A549 (cell line): ENCODE measurements around the gene IFT43. TPM values are rescaled to one million over a fixed set of nuclear protein-coding genes. Genes with fewer than 3 reads are reported as not detected.

Experiments
- ATAC-seq, 2 experiments: fragments of 200-7000 bp in 1 of 2; fragments of >200 bp in 1 of 2; cut with Nextera tagmentation in 1 of 2; cut with Tn5 transposase in 1 of 2; 3 replicates each; pipeline versions ENCODE4 v1.8.0 to v1.9.1; 2018 to 2020; ENCODE audit warnings: mild to moderate bottlenecking in 1 of 2, moderate library complexity in 1 of 2
- CTCF ChIA-PET: fragments of 300-600 bp; sonication (Branson Sonifier 250); formaldehyde crosslinking; extraction: SDS; loops from one replicate; lab custom pipeline; 2021; ENCODE audit warnings: antibody characterized with exemption, inconsistent platforms; lab: Yijun Ruan, JAX
- POLR2A ChIA-PET: fragments of 350-600 bp; formaldehyde crosslinking; extraction: SDS; loops from one replicate; lab custom pipeline; 2021; ENCODE audit warnings: antibody characterized with exemption, inconsistent platforms; lab: Yijun Ruan, JAX
- DNase-seq, 2 experiments: peaks; one replicate each; pipeline versions ENCODE4 v3.0.0 to v3.0.0-alpha.2; 2011 to 2016; ENCODE audit warnings: low read depth in 1 of 2, low spot score in 1 of 2
- FAIRE-seq: peaks from 2 replicates; lab custom pipeline; 2011; peaks lifted over from hg19 to GRCh38; lab: Jason Lieb, UNC
- H3K27ac ChIP-seq, 2 experiments: fragments of >200 bp; sonication (Bioruptor Twin); formaldehyde crosslinking; 3 replicates each; pipeline ENCODE4 v1.5.1; 2016 to 2017
- H3K4me1 ChIP-seq: fragments of >200 bp; sonication (Bioruptor Twin); formaldehyde crosslinking; 3 replicates; pipeline ENCODE4 v1.6.1; 2016
- H3K4me2 ChIP-seq: fragments of >200 bp; sonication (Bioruptor Twin); formaldehyde crosslinking; 3 replicates; pipeline ENCODE4 v1.6.1; 2016
- H3K4me3 ChIP-seq: fragments of >200 bp; sonication (Bioruptor Twin); formaldehyde crosslinking; 3 replicates; pipeline ENCODE4 v1.5.1; 2016
- H3K9me3 ChIP-seq: fragments of >200 bp; sonication (Bioruptor Twin); formaldehyde crosslinking; 3 replicates; pipeline ENCODE4 v1.6.1; 2016
- ATOH8 ChIP-seq: fragments of 250-450 bp; sonication (Bioruptor Pico); IDR thresholded peaks from 2 replicates; pipeline ENCODE4 v1.5.0; 2020; ENCODE audit warnings: low read depth, mild to moderate bottlenecking, moderate library complexity
- BHLHE40 ChIP-seq: IDR thresholded peaks from 2 replicates; pipeline ENCODE4 v1.6.1; 2012; ENCODE audit warnings: low read depth, low read length, inconsistent platforms
- CBX8 ChIP-seq: fragments of 200-600 bp; sonication (generic); IDR thresholded peaks from 2 replicates; pipeline ENCODE4 v1.6.1; 2016
- CEBPB ChIP-seq, 2 experiments: fragments of >200 bp in 1 of 2; sonication (Bioruptor Twin) in 1 of 2; formaldehyde crosslinking in 1 of 2; IDR thresholded peaks; 2 replicates each; pipeline ENCODE4 v1.6.1; 2012 to 2016
- CHD2 ChIP-seq: fragments of 150-350 bp; IDR thresholded peaks from 2 replicates; pipeline ENCODE4 v1.6.1; 2014; ENCODE audit warnings: low read length; ENCODE audit not compliant: partially characterized antibody
- ELK1 ChIP-seq: fragments of 150-350 bp; IDR thresholded peaks from 2 replicates; pipeline ENCODE4 v1.6.1; 2014; ENCODE audit warnings: low read depth, mild to moderate bottlenecking, low read length
- FOSB ChIP-seq: fragments of 250-450 bp; sonication (Bioruptor Pico); IDR thresholded peaks from 2 replicates; pipeline ENCODE4 v1.5.0; 2020; ENCODE audit warnings: mild to moderate bottlenecking, moderate library complexity
- FOXS1 ChIP-seq: fragments of 250-450 bp; sonication (Bioruptor Pico); IDR thresholded peaks from 2 replicates; pipeline ENCODE4 v1.5.0; 2020; ENCODE audit warnings: mild to moderate bottlenecking, moderate library complexity
- GATA3 ChIP-seq: IDR thresholded peaks from 2 replicates; pipeline ENCODE4 v1.6.1; 2012; ENCODE audit warnings: borderline replicate concordance
- HDAC2 ChIP-seq: fragments of 200-600 bp; sonication (generic); IDR thresholded peaks from 2 replicates; pipeline ENCODE4 v1.6.1; 2016
- HOXB5 ChIP-seq: fragments of 250-450 bp; sonication (Bioruptor Pico); IDR thresholded peaks from 2 replicates; pipeline ENCODE4 v1.5.0; 2020; ENCODE audit warnings: mild to moderate bottlenecking, moderate library complexity
- JUNB ChIP-seq: fragments of >200 bp; sonication (Bioruptor Twin); formaldehyde crosslinking; IDR thresholded peaks from 2 replicates; pipeline ENCODE4 v1.6.1; 2016
- KDM5A ChIP-seq: fragments of 200-600 bp; sonication (generic); IDR thresholded peaks from 2 replicates; pipeline ENCODE4 v1.6.1; 2016; ENCODE audit warnings: antibody characterized with exemption, mild to moderate bottlenecking
- MAFK ChIP-seq: fragments of 450-650 bp; IDR thresholded peaks from 2 replicates; pipeline ENCODE4 v1.6.1; 2014; ENCODE audit not compliant: partially characterized antibody
- MAZ ChIP-seq: fragments of 150-350 bp; IDR thresholded peaks from 2 replicates; pipeline ENCODE4 v1.6.1; 2014; ENCODE audit warnings: antibody characterized with exemption, low read depth, low read length, borderline replicate concordance
- NFE2L2 ChIP-seq: fragments of 150-350 bp; conservative IDR thresholded peaks from 2 replicates; pipeline ENCODE4 v1.6.1; 2014; ENCODE audit warnings: low read length
- NPAS2 ChIP-seq: fragments of 250-450 bp; sonication (Bioruptor Pico); IDR thresholded peaks from 2 replicates; pipeline ENCODE4 v1.8.0; 2022; ENCODE audit warnings: mild to moderate bottlenecking, moderate library complexity, borderline replicate concordance
- PHF8 ChIP-seq: fragments of 200-600 bp; sonication (generic); IDR thresholded peaks from 2 replicates; pipeline ENCODE4 v1.6.1; 2016; ENCODE audit warnings: low read depth, mild to moderate bottlenecking, antibody characterized with exemption, moderate library complexity, borderline replicate concordance
- POLR2A ChIP-seq: IDR thresholded peaks from 2 replicates; pipeline ENCODE4 v1.6.1; 2012; ENCODE audit warnings: mild to moderate bottlenecking, low read length
- RAD21 ChIP-seq, 2 experiments: fragments of >200 bp in 1 of 2; sonication (Bioruptor Twin) in 1 of 2; formaldehyde crosslinking in 1 of 2; IDR thresholded peaks in 1 of 2; conservative IDR thresholded peaks in 1 of 2; 2 replicates in 1 of 2; 3 replicates in 1 of 2; pipeline ENCODE4 v1.6.1; 2012 to 2018; ENCODE audit warnings: inconsistent platforms in 1 of 2
- REST ChIP-seq: fragments of 200-600 bp; sonication (generic); IDR thresholded peaks from 2 replicates; pipeline ENCODE4 v1.6.1; 2016; ENCODE audit warnings: antibody characterized with exemption, mild to moderate bottlenecking, moderate library complexity
- RFX5 ChIP-seq: fragments of 450-650 bp; IDR thresholded peaks from 2 replicates; pipeline ENCODE4 v1.7.1; 2014; ENCODE audit warnings: antibody characterized with exemption, mild to moderate bottlenecking, moderate library complexity
- RNF2 ChIP-seq: fragments of 200-600 bp; sonication (generic); IDR thresholded peaks from 2 replicates; pipeline ENCODE4 v1.6.1; 2016; ENCODE audit warnings: low read depth, mild to moderate bottlenecking, antibody characterized with exemption, moderate library complexity, borderline replicate concordance
- SMC3 ChIP-seq: fragments of >200 bp; sonication (Bioruptor Twin); formaldehyde crosslinking; IDR thresholded peaks from 3 replicates; pipeline ENCODE4 v1.6.1; 2018; ENCODE audit warnings: inconsistent platforms
- TFCP2L1 ChIP-seq: fragments of 250-450 bp; sonication (Bioruptor Pico); IDR thresholded peaks from 2 replicates; pipeline ENCODE4 v1.5.0; 2021; ENCODE audit warnings: mild to moderate bottlenecking
- ZC3H11A ChIP-seq: fragments of 450-650 bp; IDR thresholded peaks from 2 replicates; pipeline ENCODE4 v1.6.1; 2014; ENCODE audit warnings: antibody characterized with exemption, mild to moderate bottlenecking
- ZSCAN20 ChIP-seq: fragments of 250-450 bp; sonication (Bioruptor Pico); IDR thresholded peaks from 2 replicates; pipeline ENCODE4 v1.8.0; 2022; ENCODE audit warnings: mild to moderate bottlenecking, moderate library complexity
- WGBS: methylation state at CpG from one replicate; pipeline ENCODE4 v1.1.6; 2017; ENCODE audit errors: missing lambda C conversion rate; 5-methylcytosine and 5-hydroxymethylcytosine counted together
- polyA plus RNA-seq, 4 experiments: library from polyadenylated mRNA; depleted of rRNA in 3 of 4; stranded (reverse); fragments of >200 nt; fragmentation: RNase III in 1 of 4; extraction: RNeasy Plus Mini Kit Qiagen cat#74134 plus additional on column Dnase treatment in 1 of 4; gene quantifications; 2 replicates in 3 of 4; 3 replicates in 1 of 4; pipeline ENCODE4 v1.2.3, GENCODE V29; 2011 to 2017
- TF ChIP-seq, protein P1 (sequence below): IDR thresholded peaks from 2 replicates; pipeline ENCODE4 v1.6.1; 2012
- TF ChIP-seq, protein P2 (sequence below): fragments of >200 bp; sonication (Bioruptor Twin); formaldehyde crosslinking; IDR thresholded peaks from 3 replicates; pipeline ENCODE4 v1.5.1; 2016
- TF ChIP-seq, protein P3 (sequence below): IDR thresholded peaks from 2 replicates; pipeline ENCODE4 v1.6.1; 2012

IFT43 gene
- polyA plus RNA-seq, 2 of the 4 experiments (the other 2 are of a cell fraction): 46.4 to 49.4 TPM

- ATAC-seq: no peak; a peak in 1 of 6 replicates
- Histone ChIP-seq H3K4me2 (no peak overlapping the region), H3K27ac (no peak overlapping the region), H3K4me3 (no peak overlapping the region), H3K9me3 (no peaks in the 10 kb centered on the region), H3K4me1 (no peaks in the 10 kb centered on the region)
- 69% methylated on average over 8 of the region's 8 CpGs for WGBS
- POLR2A ChIA-PET: no interaction called here
- no peak for DNase-seq
- CTCF ChIA-PET: interaction anchor here (2.3 to 6.2 kb wide), 3 partner anchors 10 to 260 kb away, joined by 5 to 36 read pairs (median 34); partner anchors contain the start of gene TGFB3
- TF ChIP-seq CHD2 (no peak), FOSB (CRISPR knock-in tag) (no peak), PHF8 (no peak), REST (no peak), RFX5 (no peak), GATA3 (no peak), FOXS1 (CRISPR knock-in tag) (no peak), HDAC2 (no peak), MAZ (no peak), JUNB (no peak), ELK1 (no peak), RAD21 (conservative IDR thresholded peaks at IDR 0.05 in 1 of 2, IDR thresholded peaks at IDR 0.05 in 1 of 2) (no peak)
- TF ChIP-seq, protein P1, sequence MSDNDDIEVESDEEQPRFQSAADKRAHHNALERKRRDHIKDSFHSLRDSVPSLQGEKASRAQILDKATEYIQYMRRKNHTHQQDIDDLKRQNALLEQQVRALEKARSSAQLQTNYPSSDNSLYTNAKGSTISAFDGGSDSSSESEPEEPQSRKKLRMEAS: no peak
- TF ChIP-seq, protein P2, sequence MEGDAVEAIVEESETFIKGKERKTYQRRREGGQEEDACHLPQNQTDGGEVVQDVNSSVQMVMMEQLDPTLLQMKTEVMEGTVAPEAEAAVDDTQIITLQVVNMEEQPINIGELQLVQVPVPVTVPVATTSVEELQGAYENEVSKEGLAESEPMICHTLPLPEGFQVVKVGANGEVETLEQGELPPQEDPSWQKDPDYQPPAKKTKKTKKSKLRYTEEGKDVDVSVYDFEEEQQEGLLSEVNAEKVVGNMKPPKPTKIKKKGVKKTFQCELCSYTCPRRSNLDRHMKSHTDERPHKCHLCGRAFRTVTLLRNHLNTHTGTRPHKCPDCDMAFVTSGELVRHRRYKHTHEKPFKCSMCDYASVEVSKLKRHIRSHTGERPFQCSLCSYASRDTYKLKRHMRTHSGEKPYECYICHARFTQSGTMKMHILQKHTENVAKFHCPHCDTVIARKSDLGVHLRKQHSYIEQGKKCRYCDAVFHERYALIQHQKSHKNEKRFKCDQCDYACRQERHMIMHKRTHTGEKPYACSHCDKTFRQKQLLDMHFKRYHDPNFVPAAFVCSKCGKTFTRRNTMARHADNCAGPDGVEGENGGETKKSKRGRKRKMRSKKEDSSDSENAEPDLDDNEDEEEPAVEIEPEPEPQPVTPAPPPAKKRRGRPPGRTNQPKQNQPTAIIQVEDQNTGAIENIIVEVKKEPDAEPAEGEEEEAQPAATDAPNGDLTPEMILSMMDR: no peak
- TF ChIP-seq, protein P3, sequence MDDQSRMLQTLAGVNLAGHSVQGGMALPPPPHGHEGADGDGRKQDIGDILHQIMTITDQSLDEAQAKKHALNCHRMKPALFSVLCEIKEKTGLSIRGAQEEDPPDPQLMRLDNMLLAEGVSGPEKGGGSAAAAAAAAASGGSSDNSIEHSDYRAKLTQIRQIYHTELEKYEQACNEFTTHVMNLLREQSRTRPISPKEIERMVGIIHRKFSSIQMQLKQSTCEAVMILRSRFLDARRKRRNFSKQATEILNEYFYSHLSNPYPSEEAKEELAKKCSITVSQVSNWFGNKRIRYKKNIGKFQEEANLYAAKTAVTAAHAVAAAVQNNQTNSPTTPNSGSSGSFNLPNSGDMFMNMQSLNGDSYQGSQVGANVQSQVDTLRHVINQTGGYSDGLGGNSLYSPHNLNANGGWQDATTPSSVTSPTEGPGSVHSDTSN: no peak
- no peak for FAIRE-seq
Observed at GRCh38 chr14:75969891-75970290, 15.7 kb upstream of the IFT43 start.

DNA sequence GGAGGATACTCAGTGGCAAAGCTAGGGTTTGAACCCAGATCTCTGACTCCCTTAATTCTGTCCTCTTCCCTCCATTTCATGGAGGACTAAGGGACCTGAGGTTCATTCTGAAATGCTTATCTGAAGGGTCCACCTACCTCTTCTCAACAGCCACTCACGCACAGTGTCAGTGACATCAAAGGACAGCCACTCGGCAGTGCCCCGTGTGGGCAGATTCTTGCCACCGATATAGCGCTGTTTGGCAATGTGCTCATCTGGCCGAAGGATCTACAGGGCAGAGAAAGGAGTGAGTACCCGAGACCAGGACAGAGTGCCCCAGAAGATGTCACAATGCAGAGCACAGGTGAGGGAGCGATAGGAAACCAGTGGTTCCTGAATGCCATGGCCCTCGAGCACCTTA is 14.6 kb upstream of the IFT43 start:
- ChIA-PET CTCF (interaction anchor here (0.9 to 6.2 kb wide), 3 partner anchors 10 to 261 kb away, joined by 3 to 36 read pairs (median 34); partner anchors contain the start of gene TGFB3), POLR2A (no interaction called here)
- H3K4me1 ChIP-seq: no peaks in the 10 kb centered on the region
- 90% methylated on average over 7 of the region's 9 CpGs for WGBS
- no peaks in the 10 kb centered on the region for H3K9me3 ChIP-seq
- no peak for FAIRE-seq
- no peak overlapping the region for H3K4me2 ChIP-seq
- H3K4me3 ChIP-seq: no peak overlapping the region
- ATAC-seq: peak in 1 of 2 experiments; percentile 55; a peak in 3 of 6 replicates
- no peak for TF ChIP-seq RNF2
- TF ChIP-seq ZSCAN20 (CRISPR knock-in tag): no peak
- no peak for TF ChIP-seq TFCP2L1
- TF ChIP-seq KDM5A: no peak
- no peak for TF ChIP-seq GATA3
- no peak for TF ChIP-seq ATOH8 (CRISPR knock-in tag)
- TF ChIP-seq CBX8: no peak
- no peak for TF ChIP-seq CEBPB (IDR thresholded peaks at IDR 0.05)
- no peak for TF ChIP-seq HOXB5 (CRISPR knock-in tag)
- no peak for TF ChIP-seq NPAS2 (CRISPR knock-in tag)
- TF ChIP-seq NFE2L2: no peak
- no peak for TF ChIP-seq SMC3
- TF ChIP-seq BHLHE40: no peak
- no peak for TF ChIP-seq MAFK
- TF ChIP-seq HDAC2: no peak
- TF ChIP-seq POLR2A: no peak
- TF ChIP-seq ZC3H11A: no peak
- no peak overlapping the region for H3K27ac ChIP-seq
- no peak for DNase-seq
